Stimulated activated CD4-positive, alpha-beta T cell treated with anti-CD3 and anti-CD28 coated beads, Interleukin-4, amount 100 ng/mL, for 48 hours (primary cell): ENCODE data around the gene TARBP1.
"Not testable (repeated sequence)": the region's sequence is repeated elsewhere in the genome, so short reads cannot be mapped to it uniquely, and the experiment has no call there.

ENCODE experiments used
- DNase-seq, 2 donors: peaks; one replicate each; pipeline ENCODE4 v3.0.0-alpha.2; 2020; ENCODE audit warnings: low read depth in 2 of 2

TARBP1 gene, protein sequence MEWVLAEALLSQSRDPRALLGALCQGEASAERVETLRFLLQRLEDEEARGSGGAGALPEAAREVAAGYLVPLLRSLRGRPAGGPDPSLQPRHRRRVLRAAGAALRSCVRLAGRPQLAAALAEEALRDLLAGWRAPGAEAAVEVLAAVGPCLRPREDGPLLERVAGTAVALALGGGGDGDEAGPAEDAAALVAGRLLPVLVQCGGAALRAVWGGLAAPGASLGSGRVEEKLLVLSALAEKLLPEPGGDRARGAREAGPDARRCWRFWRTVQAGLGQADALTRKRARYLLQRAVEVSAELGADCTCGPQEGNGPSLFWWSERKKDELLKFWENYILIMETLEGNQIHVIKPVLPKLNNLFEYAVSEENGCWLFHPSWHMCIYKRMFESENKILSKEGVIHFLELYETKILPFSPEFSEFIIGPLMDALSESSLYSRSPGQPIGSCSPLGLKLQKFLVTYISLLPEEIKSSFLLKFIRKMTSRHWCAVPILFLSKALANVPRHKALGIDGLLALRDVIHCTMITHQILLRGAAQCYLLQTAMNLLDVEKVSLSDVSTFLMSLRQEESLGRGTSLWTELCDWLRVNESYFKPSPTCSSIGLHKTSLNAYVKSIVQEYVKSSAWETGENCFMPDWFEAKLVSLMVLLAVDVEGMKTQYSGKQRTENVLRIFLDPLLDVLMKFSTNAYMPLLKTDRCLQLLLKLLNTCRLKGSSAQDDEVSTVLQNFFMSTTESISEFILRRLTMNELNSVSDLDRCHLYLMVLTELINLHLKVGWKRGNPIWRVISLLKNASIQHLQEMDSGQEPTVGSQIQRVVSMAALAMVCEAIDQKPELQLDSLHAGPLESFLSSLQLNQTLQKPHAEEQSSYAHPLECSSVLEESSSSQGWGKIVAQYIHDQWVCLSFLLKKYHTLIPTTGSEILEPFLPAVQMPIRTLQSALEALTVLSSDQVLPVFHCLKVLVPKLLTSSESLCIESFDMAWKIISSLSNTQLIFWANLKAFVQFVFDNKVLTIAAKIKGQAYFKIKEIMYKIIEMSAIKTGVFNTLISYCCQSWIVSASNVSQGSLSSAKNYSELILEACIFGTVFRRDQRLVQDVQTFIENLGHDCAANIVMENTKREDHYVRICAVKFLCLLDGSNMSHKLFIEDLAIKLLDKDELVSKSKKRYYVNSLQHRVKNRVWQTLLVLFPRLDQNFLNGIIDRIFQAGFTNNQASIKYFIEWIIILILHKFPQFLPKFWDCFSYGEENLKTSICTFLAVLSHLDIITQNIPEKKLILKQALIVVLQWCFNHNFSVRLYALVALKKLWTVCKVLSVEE (N-terminal part only)

DNA sequence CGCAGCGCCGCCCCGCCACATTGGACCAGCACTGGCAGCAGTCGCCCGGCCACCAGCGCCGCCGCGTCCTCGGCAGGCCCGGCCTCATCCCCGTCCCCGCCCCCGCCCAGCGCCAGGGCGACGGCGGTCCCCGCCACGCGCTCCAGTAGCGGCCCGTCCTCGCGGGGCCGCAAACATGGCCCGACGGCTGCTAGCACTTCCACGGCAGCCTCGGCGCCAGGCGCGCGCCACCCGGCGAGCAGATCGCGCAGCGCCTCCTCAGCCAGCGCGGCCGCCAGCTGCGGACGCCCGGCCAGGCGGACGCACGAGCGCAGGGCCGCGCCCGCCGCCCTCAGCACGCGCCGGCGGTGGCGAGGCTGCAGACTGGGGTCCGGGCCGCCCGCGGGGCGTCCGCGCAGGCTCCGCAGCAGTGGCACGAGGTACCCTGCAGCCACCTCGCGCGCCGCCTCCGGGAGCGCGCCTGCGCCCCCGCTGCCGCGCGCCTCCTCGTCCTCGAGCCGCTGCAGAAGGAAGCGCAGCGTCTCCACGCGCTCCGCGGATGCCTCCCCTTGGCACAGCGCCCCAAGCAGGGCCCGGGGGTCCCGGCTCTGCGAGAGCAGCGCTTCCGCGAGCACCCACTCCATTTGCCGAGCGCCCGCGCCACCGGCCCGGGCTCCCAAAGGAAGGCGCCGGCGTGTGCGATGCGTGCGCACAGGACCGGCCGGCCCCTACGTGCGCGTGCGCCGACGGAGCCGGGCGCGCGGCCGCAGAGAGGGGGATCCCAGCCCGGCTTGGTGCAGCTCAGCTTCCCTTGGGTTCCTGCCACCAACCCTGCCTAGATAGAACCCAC is at the start of gene TARBP1:
TARBP1 (minus strand) TSS at position 699 of the 829 bp plus-strand sequence; CDS start at position 623, 76 bp downstream.
- peak; percentile 57 to 66 for DNase-seq

DNA sequence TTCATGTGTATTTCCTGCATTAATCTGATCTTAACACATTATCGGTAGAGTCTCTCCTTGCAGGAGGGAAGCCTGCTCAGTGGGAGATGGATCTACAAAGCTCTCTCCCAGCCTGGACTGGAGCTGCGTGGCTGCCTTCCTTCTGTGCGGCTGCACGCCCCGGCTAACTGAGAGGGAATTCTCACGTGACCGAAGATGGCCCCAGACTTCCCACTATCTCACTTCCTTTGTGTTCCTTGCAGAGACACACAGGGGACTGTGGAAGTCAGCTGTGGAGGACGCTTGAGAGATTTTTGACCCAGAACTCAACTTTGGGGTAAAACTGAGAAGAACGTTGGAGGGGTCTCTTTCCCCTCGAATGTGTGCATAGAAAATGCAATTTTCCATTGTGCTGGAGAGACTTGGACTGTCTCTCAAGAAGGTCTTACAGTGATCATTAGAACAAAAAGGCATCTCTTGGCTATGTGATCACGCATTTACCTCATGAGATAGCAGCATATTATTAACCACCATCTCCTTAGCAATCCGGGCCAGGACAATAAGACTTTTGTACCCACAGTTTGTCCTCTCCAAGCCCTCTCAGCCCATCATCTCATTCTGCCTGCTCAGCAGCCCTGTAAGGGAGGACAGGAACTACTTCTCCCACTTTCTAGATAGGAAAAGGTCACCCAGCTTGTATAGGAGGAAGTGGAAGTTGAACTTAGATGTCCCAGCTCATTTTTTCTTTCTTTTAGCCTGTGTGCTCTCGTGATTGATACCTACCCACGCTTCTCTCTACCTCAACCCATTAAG is 49.3 kb upstream of the TARBP1 start:
- no peak for DNase-seq

DNA sequence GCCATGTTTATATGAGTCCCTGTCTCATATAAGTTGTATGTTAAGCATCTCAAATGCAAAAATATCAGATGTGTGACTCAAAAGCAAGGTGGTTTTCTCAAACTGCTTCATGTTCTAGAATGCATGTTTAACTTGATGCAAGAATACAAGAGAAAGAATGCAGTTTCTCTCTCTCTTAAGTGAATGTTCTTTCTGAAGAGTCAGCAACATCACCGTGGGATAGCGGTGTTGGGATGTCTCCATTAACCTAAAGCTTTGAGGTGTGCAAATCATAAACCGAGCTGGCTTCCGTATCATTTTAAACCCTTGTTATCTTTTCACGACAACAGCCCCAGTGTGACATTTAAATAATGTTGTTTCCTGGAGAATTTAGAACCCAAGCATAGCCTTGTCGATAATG is 48.4 kb upstream of the TARBP1 start:
- no peak for DNase-seq

DNA sequence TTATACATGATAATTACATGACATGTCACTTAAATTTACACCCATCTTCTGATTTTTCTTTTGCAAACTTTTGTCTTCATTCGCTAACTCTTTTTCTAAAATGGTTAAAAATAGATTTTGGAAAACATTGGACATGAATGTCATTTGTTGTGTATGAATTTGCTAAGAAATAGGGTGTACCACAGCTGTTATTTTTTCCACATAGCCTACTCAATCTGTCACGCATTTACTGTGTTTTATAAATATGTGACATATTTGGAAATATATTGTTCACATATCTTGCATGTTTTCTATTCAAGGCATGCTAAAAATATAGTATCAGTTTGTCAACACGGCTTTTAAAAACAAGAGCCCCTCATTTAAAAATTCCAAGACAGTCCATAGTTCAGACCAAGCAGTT is 47.9 kb upstream of the TARBP1 start:
- DNase-seq = no peak

DNA sequence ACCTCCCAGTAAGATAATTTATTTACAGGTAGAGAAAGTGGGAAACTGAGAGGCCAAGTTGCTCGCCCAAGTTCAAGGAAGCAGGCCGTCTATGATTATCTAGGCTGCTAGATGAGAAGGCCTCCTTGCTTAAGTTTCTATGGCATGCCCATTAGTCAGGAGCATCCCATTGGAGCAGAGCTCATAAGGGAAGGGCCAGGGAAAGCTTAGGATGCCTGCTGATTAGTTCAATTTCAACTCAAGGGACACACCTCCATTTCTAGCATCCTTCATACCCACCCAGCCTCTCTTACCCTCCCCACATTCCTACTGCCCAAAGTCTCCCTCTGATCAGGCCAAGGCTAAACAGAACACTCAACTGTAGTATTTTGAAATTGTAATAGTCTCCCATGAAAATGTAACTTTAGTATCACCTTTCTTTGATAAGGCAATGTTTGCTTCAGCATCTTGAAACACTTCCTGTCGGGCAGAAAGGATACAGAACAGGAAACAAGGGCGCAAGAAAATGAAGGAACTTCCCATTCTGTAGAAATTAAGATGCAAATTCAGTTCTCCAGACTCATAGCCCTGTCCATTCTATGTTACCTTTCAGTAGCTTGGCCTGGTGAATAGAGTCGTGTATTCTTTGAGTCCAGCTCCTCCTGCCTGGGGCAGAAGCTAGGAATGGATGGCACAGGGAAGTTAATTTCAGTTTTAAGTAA is 46.3 kb upstream of the TARBP1 start:
- no peak for DNase-seq

DNA sequence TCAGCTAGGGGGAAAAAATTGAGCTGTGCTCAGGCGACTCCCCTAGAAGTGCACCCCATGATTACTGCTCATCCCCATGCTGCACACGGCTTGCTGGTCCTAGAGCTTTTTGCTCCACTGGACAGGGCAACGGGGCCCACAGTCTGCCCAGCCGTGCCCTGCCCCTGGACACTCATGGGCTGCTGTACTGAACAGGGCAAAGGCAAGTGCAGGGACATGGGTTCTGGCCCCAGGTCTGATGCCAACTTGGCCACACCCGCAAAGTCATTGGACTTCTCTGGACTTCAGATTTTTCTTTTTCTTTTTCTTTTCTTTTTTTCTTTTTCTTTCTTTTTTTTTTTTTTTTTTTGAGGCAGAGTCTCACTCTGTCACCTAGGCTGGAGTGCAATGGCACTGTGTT is 42.9 kb upstream of the TARBP1 start:
- DNase-seq = no peak

DNA sequence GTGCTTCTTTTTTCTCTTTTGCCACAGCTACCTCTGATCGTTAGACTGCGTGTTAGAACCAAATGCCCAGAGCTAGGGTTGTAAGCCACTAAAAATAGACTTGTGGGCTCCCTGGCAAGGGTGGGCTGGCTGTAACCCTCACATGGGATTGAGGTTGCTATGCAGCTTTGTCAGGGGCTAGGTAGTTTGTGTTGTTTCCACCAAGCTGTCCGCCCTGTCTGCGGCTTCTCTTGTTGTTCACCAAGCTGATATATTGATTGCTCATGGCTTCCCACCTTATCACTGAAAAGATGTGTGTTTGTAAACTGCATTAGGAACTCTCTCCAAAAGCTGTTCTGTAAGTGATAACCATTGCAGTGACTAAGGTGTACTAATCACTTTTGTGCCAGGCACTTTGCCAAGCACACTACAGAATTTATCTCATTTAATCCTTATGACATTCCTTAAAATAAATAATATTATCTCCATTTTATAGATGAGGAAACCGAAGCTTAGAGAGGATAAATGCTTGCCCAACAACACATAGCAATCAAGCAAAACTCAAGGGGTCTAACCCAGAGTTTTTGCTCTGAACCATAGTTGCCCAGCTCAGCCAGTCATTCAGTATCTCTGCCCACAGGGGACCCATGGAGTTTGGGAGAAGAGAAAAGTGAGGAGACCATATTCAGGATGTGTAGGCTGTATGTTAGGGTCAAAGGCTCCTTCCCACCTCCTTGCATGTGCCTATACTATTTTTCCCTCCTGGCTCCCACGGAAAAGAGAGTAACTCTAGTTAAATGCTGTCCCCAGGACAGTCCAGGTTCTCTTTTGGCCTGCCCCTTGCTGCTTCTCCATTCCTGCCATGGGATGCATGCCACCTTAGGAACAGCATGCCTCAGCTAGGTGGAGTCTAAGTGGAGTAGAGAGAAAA is 42.2 kb upstream of the TARBP1 start:
- no peak for DNase-seq

DNA sequence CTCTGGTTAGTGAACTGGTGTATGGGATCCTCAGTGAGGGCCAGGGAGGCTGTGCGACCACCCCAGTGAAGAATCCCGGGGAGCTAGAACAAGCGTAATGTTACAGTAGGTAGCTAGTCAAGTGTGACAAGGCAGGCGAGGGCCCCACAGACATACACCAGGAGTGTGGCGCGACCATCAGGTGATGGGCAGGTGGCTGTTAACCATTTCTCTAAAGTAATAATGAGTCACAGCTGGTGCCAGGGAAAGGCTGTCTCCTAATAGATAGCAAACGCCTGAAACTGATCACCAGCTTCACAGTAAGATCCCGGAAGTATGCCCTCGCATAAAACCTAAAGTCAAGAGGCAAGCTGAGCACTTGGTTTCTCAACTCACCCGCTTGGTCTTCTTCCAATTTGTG is 40.5 kb upstream of the TARBP1 start:
- DNase-seq = no peak

DNA sequence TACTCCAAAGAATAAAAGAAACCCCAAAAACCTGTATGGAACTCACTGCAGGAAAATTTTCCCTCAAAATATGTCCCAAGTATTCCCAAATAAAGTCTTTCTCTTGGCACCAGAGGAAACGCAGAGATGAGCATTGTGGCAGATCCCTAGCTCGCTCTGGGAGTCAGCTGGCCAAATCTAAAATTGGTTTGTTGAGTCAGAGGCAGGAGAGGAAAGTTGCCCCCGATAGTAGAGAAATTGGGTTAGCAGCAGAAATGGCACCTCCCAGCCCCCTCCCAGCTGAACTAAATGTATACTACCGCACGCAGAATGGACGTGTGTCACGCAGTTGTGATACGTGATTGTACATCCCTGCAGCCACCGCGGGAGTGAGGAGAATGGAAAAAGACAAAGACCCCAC is 39.9 kb upstream of the TARBP1 start:
- DNase-seq = no peak

DNA sequence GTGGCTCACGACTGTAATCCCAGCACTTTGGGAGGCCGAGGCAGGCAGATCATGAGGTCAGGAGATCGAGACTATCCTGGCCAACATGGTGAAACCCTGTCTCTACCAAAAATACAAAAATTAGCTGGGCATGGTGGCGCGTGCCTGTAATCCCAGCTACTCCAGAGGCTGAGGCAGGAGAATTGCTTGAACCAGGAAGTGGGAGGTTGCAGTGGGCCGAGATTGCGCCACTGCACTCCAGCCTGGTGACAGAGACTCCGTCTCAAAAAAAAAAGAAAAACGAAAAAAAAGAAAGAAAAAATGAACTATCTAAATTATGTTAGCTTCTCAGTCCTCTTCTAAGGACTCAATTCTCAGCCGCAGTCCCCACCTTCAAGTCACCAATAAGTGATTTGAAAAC is 39.1 kb upstream of the TARBP1 start:
- DNase-seq = not testable (repeated sequence)

DNA sequence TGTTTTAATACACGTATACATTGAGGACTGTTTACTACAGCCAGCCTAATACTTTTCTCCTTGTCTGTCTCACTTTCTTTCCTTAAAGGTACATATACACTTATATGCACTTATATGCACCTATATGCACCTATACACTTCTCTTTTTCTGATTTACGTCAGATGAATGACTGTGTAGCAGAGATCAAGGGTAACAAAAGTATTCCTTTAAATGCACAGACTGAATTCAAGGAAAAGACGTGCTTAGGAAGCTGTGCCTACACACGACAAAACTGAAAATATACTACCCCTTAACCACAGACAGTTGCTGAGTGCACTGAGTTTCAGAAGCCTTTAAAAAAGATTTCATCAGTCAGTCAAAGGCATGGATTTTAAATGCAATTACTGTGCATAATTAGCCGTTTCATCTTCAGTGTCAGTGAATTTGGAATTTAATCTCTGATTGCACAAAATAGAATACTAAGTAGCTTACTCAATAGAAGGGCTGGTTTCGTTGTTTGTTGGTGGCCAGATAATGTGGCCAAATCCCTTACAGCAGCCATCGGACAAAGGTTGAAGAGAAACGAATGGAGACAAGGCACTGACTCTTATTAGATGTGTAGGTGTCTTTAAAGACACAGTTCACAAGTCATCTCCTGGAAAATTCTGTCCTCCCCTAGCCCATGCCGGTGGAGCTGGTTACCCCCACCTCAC is 38.3 kb upstream of the TARBP1 start:
- DNase-seq = no peak

DNA sequence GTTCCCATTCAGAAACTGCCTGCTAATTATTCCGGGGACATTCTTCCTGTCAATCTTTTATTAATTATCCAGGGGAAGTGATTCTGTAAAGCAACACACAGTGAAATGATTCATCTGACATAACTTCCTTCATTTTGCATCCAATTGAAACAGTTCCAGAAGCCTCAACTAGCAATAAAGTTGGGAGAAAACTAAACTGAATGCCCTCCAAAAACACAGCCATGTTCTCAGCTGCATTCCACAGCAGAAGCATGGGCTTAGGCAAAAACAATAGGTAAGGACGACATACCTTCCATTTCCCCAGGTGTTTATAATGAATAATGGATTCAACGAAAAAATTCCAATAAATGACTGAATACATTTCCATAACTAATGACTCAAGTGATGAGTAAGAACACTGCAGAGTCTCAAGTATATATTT is 36.9 kb upstream of the TARBP1 start:
- DNase-seq = no peak

DNA sequence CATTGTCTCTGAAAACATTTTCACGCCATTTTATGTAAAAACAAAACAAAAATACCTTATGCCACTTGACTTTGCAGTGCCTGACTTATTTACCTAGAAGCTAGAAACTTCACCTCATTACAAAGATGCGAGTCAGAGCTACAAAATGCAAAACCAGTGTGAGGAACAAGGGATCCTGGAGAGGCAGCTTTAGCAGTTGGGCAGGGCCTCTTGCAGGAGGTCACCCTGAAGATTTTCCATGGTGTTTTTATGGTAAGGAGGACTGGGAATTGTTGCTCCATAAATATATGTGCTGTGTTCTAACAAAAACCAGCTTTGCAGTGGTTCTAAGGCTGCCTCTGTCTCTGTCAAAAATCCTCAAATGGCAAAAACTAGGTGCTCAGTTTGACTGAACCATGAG is 36.4 kb upstream of the TARBP1 start:
- no peak for DNase-seq

DNA sequence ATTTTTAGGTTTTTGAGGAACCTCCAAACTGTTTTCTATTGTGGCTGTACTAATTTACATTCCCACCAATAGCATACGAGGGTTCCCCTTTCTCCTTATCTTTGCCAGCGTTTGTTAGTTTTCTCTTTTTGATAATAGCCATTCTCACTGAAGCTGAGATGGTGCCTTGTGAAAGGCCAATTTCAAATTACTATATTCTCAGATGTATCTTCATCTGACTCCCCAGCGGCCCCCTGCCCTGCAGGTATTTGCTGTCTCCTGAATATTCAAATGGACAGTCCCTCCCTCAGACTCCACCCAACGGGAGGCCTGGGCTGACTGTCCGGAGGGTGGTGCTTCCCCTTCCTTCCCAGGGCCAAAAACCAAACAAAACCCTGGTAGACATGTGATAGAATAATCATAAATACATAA is 33.5 kb upstream of the TARBP1 start:
- DNase-seq = no peak

DNA sequence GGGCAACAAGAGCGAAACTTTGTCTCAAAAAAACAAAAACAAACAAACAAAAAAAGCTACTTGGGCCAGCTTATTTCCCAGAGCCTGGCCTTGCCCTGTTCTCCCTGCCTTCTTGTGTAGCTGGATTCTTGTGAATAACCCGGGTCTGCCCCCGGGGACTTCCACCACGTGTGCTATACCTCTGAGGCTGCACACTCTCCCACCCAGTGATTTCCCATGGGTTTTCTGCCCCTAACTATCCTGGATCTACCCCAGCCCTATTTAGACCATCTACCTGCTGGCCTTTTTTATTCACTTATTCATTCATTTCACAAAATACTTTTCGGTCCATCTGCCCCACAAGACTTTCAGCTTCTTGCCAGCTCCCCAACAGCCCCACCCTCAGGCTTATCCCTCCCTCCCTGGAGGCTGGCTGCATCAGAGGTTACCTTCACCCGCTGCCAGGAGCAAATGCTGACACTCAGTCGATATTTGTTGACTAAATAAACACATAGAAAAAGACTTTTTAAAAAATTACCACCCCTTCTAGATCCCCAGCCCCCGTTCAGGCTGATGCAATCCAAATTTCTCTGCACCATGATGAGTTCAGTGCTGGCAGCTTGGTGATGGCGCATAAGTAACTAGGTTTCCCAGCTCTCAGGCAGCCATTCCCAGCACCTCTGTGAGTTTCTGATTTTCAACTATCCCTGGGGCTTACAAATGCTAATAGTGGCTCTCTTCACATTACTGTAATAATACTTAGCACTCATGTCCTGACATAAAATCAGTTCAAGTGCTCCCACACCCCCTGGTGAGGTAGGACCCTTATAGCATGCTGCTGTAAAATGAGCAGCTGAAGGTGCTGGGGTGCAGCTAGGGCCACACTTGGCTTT is 30.7 kb upstream of the TARBP1 start:
- no peak for DNase-seq

DNA sequence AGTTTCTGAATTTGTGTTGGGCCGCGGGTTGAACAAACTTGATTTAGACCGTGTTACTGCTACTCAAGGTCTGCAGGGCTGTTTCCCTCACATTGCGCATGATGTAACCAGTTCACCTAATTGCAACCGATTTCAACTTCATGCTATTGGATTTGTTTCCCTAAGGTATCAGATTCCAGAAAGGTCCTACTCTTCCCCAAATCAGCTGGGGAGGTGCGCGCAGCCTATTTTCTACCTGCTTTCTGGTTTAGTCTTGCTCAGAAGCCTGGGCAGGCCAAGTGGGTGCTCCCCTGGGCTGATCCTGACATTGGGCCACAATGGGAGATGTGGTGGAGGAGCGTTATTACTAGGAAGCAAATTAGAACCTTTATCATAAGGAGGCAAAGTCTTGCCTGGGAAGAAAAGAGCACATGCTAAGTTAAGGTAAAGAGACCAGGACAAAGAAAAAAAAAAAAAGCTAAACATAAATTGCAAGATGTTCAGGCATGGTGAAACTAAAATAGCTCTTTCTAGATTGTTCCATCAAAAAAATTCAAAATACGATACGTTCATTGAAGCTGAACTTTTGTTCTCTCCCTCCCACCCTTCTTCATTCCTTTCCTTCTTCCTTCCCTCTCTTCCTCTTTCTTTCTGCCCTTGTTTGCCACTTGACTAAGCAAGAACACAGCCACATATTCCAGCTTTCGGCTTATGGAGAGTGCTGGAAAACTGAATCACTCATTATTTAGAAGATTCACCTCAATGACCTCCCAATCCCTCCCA is 28.8 kb upstream of the TARBP1 start:
- no peak for DNase-seq
